ENCODE measurements around the gene DOCK9. TPM values are rescaled to one million over a fixed set of nuclear protein-coding genes. Genes with fewer than 3 reads are reported as not detected.

The DOCK9 gene
- total RNA-seq, 2 experiments from 2014 or later, result 57.2 to 59.0 TPM

DNA sequence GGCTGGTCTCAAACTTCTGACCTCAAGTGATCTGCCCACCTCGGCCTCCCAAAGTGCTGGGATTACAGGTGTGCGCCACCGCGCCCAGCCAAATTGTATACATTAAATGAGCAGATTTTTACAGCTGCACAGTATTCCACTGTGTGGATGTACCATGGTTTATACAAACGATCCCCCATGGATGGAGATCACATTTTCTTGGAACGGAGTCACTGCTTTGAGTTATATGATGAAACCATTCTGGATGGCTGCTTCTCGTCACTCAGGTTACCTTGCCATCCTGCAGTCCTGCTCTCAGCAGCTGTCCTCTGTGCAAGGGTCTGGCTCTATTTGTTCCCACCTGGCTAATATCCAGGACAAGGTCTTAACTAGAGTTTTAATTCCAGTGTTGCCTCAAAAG lies 186.3 kb downstream of the DOCK9 start:
- intact Hi-C loops (cut with micrococcal nuclease), result no loop called here
- Mint-ChIP-seq H3K27ac (no peak overlapping the region), H3K4me3 (no peak overlapping the region), H3K4me1 (ENCODE audit: low read depth) (no peaks in the 10 kb centered on the region), H3K9me3 (peaks cover 14% of the 10 kb centered on the region), H3K27me3 (peaks cover 6% of the 10 kb centered on the region), H3K36me3 (peaks cover 36% of the 10 kb centered on the region)
- DNase-seq, result no peak
- CTCF ChIA-PET, result no interaction called here
- POLR2A ChIA-PET, result no interaction called here

DNA sequence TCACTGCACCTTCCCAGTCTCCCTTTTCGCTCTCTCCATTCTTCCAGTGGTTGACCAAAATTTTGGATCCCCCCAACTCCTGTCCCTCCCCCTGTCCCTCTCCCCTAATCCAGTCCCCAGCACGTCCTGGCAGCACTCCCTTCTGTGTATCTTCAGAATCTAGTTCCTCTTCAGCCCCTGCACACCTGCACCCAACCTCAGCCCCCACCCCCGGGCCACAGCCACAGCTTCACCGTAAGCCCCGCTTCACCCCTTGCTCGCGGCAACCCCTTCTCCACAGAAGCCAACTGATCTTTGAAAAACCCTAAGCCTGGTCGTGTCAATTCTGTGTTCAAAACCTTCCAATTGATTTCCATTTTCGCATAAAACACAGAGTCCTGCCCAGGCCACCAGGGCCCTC lies 189.9 kb downstream of the DOCK9 start:
- no peaks in the 10 kb centered on the region for H3K4me1 Mint-ChIP-seq (ENCODE audit: low read depth)
- no peak for DNase-seq
- H3K36me3 Mint-ChIP-seq, result peaks cover 9% of the 10 kb centered on the region
- peaks cover 14% of the 10 kb centered on the region for H3K9me3 Mint-ChIP-seq
- intact Hi-C loops (cut with micrococcal nuclease), result no loop called here
- peaks cover 6% of the 10 kb centered on the region for H3K27me3 Mint-ChIP-seq
- CTCF ChIA-PET, result no interaction called here
- POLR2A ChIA-PET, result no interaction called here
- H3K4me3 Mint-ChIP-seq, result no peak overlapping the region
- H3K27ac Mint-ChIP-seq, result no peak overlapping the region

DNA sequence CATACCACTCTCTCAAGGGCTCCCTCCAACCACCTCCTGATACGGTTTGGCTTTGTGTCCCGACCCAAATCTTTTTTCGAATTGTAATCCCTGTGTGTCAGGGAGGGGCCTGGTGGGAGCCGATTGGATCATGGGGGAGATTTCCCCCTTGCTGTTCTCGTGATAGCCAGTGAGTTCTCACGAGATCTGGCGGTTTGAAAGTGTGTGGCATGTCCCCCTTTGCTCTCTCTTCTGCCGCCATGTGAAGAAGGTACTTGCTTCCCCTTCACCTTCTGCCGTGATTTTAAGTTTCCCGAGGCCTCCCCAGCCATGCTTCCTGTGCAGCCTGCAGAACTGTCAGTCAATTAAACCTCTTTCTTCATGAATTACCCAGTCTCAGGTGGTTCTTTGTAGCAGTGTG lies 190.7 kb downstream of the DOCK9 start:
- Mint-ChIP-seq H3K9me3 (peaks cover 11% of the 10 kb centered on the region), H3K4me1 (ENCODE audit: low read depth) (no peaks in the 10 kb centered on the region), H3K4me3 (no peak overlapping the region), H3K27ac (no peak overlapping the region), H3K36me3 (peaks cover 3% of the 10 kb centered on the region), H3K27me3 (peaks cover 6% of the 10 kb centered on the region)
- no peak for DNase-seq
- POLR2A ChIA-PET, result no interaction called here
- CTCF ChIA-PET, result no interaction called here
- intact Hi-C loops (cut with micrococcal nuclease), result no loop called here

DNA sequence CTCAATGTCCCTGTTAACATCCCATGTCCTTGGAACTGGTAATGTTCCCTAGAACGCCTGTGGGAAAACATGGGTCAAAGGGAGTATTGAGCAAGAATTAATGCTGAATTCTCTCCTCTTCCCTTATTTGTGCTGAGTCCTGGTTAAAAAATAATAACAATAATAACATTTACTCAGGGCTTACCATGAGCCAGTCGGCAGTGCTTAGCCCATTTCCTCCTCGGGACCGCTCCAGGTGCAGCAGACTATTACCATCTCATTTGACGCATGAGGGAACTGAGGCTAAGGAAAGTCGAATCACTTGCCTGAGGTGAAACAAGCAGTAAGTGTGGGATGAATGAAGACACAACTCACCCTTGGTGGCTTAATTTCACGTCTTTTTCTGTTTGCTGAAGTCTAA lies 191.8 kb downstream of the DOCK9 start:
- peaks cover 7% of the 10 kb centered on the region for H3K9me3 Mint-ChIP-seq
- ChIA-PET CTCF (no interaction called here), POLR2A (no interaction called here)
- intact Hi-C loops (cut with micrococcal nuclease), result no loop called here
- H3K4me1 Mint-ChIP-seq (ENCODE audit: low read depth), result no peaks in the 10 kb centered on the region
- H3K27me3 Mint-ChIP-seq, result peaks cover 10% of the 10 kb centered on the region
- no peak overlapping the region for H3K4me3 Mint-ChIP-seq
- no peaks in the 10 kb centered on the region for H3K36me3 Mint-ChIP-seq
- DNase-seq, result no peak
- no peak overlapping the region for H3K27ac Mint-ChIP-seq

DNA sequence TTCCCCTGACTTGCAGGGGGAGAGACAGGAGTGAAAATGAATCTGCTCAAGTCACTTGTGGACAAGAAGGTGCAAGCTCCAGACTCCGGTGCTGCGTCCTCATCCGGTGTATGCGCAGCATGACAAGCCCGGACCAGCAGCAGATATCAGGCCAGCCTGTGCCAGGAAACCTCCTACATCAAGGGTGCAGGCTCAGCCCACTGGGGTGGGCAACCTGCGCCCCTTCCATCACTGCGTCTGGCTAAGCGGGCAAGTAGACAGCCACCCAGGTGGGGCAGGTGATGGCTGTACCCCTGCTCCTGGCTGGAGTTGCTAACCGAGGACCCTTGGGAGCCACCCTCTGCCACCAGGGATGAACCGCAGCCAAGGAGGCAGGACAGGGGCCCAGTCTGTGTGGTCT lies 192.5 kb downstream of the DOCK9 start:
- no peak overlapping the region for H3K4me3 Mint-ChIP-seq
- no peaks in the 10 kb centered on the region for H3K36me3 Mint-ChIP-seq
- peaks cover 6% of the 10 kb centered on the region for H3K9me3 Mint-ChIP-seq
- peaks cover 10% of the 10 kb centered on the region for H3K27me3 Mint-ChIP-seq
- no peak for DNase-seq
- intact Hi-C loops (cut with micrococcal nuclease), result no loop called here
- H3K27ac Mint-ChIP-seq, result no peak overlapping the region
- CTCF ChIA-PET, result no interaction called here
- POLR2A ChIA-PET, result no interaction called here
- no peaks in the 10 kb centered on the region for H3K4me1 Mint-ChIP-seq (ENCODE audit: low read depth)

DNA sequence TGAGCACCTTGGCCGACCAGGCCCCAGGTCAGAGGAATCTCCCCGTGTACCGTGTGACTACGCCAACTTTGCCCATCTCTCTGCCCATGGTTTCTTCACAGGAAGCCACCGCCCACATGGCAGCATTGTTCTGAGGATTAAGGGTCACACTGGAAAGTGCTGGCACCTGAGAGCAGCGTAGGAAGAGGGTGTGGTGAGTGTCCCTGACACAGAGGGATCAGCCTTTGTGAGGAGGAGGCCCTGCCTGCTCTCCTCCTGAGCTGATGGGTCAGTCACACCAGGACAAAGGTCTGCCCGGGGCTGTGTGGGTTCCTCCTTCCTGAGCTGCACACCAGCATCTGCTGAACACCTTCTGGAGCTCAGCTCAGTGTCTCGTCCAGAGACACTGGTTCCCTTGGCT lies 193.2 kb downstream of the DOCK9 start:
- H3K4me3 Mint-ChIP-seq, result no peak overlapping the region
- intact Hi-C loops (cut with micrococcal nuclease), result no loop called here
- peaks cover under 1% of the 10 kb centered on the region for H3K9me3 Mint-ChIP-seq
- no peak for DNase-seq
- no peaks in the 10 kb centered on the region for H3K36me3 Mint-ChIP-seq
- H3K4me1 Mint-ChIP-seq (ENCODE audit: low read depth), result no peaks in the 10 kb centered on the region
- H3K27me3 Mint-ChIP-seq, result peaks cover 10% of the 10 kb centered on the region
- ChIA-PET POLR2A (no interaction called here), CTCF (no interaction called here)
- H3K27ac Mint-ChIP-seq, result no peak overlapping the region

DNA sequence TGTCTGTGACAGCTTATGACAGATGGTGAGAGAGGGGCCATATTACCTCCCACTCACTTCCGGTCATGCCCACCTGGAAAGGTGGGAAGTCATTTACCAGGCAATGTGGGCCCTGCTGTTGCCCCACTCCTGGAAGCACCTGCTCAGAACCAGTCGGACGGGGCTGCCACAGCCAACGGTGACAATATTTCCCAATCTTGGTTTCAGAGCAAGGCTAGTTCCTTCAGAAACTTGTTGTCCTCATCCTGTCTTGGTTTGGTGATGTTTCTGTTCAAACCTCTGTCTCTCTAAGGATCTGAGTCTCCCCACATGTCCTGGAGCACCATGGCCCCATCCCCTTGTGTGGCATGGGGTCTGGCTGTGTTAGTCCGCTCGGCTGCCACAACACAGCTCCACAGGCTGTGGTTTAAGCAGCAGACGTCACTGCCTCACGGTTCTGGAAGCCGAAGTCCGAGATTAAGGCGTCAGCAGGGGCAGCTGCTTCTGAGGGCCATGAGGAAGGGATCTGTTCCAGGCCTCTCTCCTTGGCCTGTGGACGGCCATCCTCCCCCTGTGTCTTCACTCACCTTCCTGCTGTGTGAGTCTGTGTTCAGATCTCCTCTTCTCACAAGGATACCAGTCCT lies 193.9 kb downstream of the DOCK9 start:
- Mint-ChIP-seq H3K27me3 (peaks cover 10% of the 10 kb centered on the region), H3K9me3 (no peaks in the 10 kb centered on the region), H3K27ac (no peak overlapping the region), H3K36me3 (no peaks in the 10 kb centered on the region), H3K4me3 (no peak overlapping the region), H3K4me1 (ENCODE audit: low read depth) (no peaks in the 10 kb centered on the region)
- intact Hi-C loops (cut with micrococcal nuclease), result no loop called here
- DNase-seq, result no peak
- ChIA-PET CTCF (no interaction called here), POLR2A (no interaction called here)

DNA sequence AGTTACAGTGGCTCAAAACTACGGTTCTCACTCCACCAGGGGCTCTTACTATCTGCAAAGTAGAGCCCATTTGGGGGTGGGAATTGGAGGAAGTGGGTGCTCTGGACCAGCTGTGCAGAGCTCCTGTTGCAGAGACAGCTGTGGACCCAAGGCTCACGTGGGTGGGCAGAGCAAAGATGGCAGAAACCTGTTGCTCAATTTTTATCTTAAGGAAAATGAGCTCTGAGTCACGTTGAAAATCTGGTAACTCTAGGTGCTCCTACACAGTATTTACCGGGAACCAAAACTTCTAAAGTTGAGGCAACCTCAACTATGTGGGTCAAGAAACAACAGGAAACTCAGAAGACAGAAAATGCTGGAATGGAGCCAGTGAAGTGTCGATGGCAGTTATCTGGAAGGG lies 195.2 kb downstream of the DOCK9 start:
- Mint-ChIP-seq H3K4me3 (no peak overlapping the region), H3K27me3 (peaks cover 14% of the 10 kb centered on the region), H3K27ac (no peak overlapping the region), H3K9me3 (no peaks in the 10 kb centered on the region), H3K36me3 (no peaks in the 10 kb centered on the region), H3K4me1 (ENCODE audit: low read depth) (no peaks in the 10 kb centered on the region)
- ChIA-PET CTCF (no interaction called here), POLR2A (no interaction called here)
- no peak for DNase-seq
- intact Hi-C loops (cut with micrococcal nuclease), result no loop called here

DNA sequence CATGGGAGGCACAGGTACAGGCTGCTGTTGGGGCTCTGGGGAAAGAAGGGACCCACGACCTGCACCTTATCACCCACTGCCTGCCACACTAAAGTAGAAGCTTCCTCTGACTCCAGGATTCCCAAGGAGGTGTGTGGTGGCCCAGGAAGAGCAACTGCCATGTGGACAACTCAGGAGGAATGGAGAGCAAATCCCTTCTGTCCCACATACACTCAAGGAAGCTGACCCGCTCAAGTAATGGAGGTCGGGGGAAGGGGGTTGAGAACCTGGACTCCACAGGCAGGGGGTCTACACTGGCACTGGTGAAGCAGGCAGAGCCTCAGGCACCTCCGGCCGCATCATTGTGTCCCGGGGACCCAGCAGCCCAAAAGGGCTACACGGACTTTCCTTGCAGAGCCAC lies 196.0 kb downstream of the DOCK9 start:
- no peak for DNase-seq
- H3K36me3 Mint-ChIP-seq, result no peaks in the 10 kb centered on the region
- ChIA-PET CTCF (no interaction called here), POLR2A (no interaction called here)
- no peaks in the 10 kb centered on the region for H3K9me3 Mint-ChIP-seq
- intact Hi-C loops (cut with micrococcal nuclease), result no loop called here
- peaks cover 14% of the 10 kb centered on the region for H3K27me3 Mint-ChIP-seq
- H3K4me3 Mint-ChIP-seq, result no peak overlapping the region
- no peaks in the 10 kb centered on the region for H3K4me1 Mint-ChIP-seq (ENCODE audit: low read depth)
- H3K27ac Mint-ChIP-seq, result no peak overlapping the region

DNA sequence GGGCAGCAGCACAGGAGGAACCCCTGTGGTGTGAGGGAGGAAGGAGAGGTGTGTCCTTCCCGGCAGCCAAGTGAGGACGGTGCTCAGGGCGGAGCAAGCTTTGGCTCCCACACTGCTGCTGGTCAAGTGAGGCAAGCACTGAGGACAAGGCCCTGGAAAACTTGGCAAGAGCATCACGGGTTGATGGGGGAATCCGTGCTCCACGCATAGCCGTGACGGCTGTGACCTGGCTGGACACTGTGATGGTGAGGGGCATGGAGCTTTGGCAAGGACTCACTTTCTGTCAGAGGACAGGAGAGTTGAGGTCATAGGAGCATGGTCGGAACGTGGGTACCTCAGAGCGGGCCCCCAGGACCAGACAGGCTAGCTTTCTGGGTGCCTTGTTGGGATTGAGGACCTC lies 196.4 kb downstream of the DOCK9 start:
- no peaks in the 10 kb centered on the region for H3K36me3 Mint-ChIP-seq
- ChIA-PET POLR2A (no interaction called here), CTCF (no interaction called here)
- DNase-seq, result no peak
- no peak overlapping the region for H3K4me3 Mint-ChIP-seq
- H3K9me3 Mint-ChIP-seq, result no peaks in the 10 kb centered on the region
- no peaks in the 10 kb centered on the region for H3K4me1 Mint-ChIP-seq (ENCODE audit: low read depth)
- H3K27me3 Mint-ChIP-seq, result peaks cover 14% of the 10 kb centered on the region
- intact Hi-C loops (cut with micrococcal nuclease), result no loop called here
- H3K27ac Mint-ChIP-seq, result no peak overlapping the region

DNA sequence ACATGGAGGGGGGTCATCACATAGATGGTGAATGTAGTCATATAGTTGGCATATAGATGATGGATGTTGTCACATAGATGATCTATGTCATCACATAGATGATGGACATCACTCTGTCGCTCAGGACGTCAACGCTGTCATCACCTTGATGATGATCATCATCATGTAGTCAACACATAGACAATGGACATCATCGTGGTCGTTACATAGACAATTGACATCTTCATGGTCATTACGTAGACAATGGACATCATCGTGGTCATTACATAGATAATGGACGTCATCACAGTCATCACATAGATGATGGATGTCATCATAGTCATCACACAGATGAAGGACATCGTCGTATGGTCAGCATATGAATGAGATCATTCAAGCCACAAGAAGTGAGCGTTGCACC lies 196.8 kb downstream of the DOCK9 start:
- no peak overlapping the region for H3K27ac Mint-ChIP-seq
- H3K9me3 Mint-ChIP-seq, result no peaks in the 10 kb centered on the region
- H3K4me3 Mint-ChIP-seq, result no peak overlapping the region
- ChIA-PET CTCF (no interaction called here), POLR2A (no interaction called here)
- DNase-seq, result no peak
- no peaks in the 10 kb centered on the region for H3K4me1 Mint-ChIP-seq (ENCODE audit: low read depth)
- intact Hi-C loops (cut with micrococcal nuclease), result no loop called here
- peaks cover 14% of the 10 kb centered on the region for H3K27me3 Mint-ChIP-seq
- no peaks in the 10 kb centered on the region for H3K36me3 Mint-ChIP-seq

DNA sequence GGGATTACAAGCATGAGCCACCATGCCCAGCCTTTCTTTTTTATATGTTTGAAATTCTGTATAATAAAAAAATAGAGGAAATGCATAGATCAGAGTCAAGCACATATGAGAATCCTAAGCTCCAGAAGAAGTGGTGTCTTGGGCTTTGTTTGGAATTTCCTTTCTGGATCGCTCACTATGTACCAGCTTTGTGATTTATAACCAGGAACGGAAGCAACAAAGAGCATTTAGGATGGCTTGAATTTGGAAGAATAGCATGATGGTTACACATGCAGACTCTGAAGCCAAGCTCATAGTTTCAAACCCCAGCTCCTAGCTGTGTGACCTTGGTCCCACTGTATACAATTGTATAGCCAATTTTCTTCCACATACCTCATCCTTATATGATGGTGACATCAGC lies 197.4 kb downstream of the DOCK9 start:
- no peaks in the 10 kb centered on the region for H3K4me1 Mint-ChIP-seq (ENCODE audit: low read depth)
- ChIA-PET POLR2A (no interaction called here), CTCF (no interaction called here)
- DNase-seq, result no peak
- H3K27ac Mint-ChIP-seq, result no peak overlapping the region
- H3K9me3 Mint-ChIP-seq, result no peaks in the 10 kb centered on the region
- intact Hi-C loops (cut with micrococcal nuclease), result no loop called here
- H3K4me3 Mint-ChIP-seq, result no peak overlapping the region
- H3K36me3 Mint-ChIP-seq, result no peaks in the 10 kb centered on the region
- peaks cover 16% of the 10 kb centered on the region for H3K27me3 Mint-ChIP-seq

DNA sequence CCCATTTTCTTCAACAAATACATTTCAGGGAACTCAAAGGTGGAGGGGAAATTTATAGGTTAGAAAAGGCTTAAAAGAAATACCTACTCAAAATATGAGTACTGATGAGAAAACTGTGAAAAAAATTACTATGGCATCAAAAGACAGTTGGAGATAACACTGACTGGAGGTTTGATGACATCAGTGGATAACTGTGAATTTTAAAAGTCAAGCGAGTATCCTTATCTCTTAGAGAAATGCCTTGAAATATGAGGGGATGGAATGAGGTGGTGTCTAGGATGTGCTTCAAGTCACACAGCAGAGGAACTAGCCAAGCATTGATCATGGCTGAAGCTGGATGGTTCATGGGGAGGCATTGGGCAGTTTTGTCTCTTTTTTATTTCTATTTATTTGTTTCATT lies 198.2 kb downstream of the DOCK9 start:
- POLR2A ChIA-PET, result no interaction called here

DNA sequence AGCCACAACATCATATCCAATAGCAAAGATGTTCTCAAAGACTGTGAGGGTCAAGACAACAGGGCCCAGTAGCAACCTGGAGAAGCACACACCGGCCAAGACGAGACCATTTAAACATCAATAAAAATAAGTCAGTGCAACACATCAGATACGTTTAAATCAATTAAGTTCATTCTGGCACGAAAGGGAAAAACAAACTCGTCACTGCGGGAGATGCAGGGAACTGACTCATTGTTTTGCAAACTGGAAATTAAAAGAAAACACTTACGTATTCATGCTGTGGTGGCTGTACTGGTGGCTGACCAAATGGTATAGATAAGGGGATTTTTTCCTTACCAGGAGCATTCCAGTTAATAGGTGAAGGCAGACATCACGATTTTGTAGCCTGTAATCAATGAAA lies 199.1 kb downstream of the DOCK9 start:
- H3K36me3 Mint-ChIP-seq, result no peaks in the 10 kb centered on the region
- ChIA-PET CTCF (no interaction called here), POLR2A (no interaction called here)
- DNase-seq, result no peak
- peaks cover 16% of the 10 kb centered on the region for H3K27me3 Mint-ChIP-seq
- H3K27ac Mint-ChIP-seq, result no peak overlapping the region
- H3K4me3 Mint-ChIP-seq, result no peak overlapping the region
- H3K9me3 Mint-ChIP-seq, result no peaks in the 10 kb centered on the region
- intact Hi-C loops (cut with micrococcal nuclease), result no loop called here
- H3K4me1 Mint-ChIP-seq (ENCODE audit: low read depth), result no peaks in the 10 kb centered on the region

More for the DNA sequence above, 198.2 kb downstream of the DOCK9 start:
- CTCF ChIA-PET, result no interaction called here
- peaks cover 16% of the 10 kb centered on the region for H3K27me3 Mint-ChIP-seq
- intact Hi-C loops (cut with micrococcal nuclease), result no loop called here
- H3K36me3 Mint-ChIP-seq, result no peaks in the 10 kb centered on the region
- H3K4me3 Mint-ChIP-seq, result no peak overlapping the region
- H3K9me3 Mint-ChIP-seq, result no peaks in the 10 kb centered on the region
- no peak for DNase-seq
- no peaks in the 10 kb centered on the region for H3K4me1 Mint-ChIP-seq (ENCODE audit: low read depth)
- no peak overlapping the region for H3K27ac Mint-ChIP-seq
